IMR-90 (cell line): Measurements from ENCODE around the gene FOXA2. TPM values are rescaled to one million over a fixed set of nuclear protein-coding genes. Genes with fewer than 3 reads are reported as not detected.

ENCODE experiments used
- ATAC-seq: fragments of 200-7000 bp; cut with Tn5 transposase; 2 replicates; pipeline ENCODE4 v1.9.1; 2020; ENCODE audit warnings: low read depth, mild to moderate bottlenecking, moderate library complexity
- BruUV-seq: library from RNA; stranded (reverse); fragments of 400-500 nt; replicated peaks from 2 replicates; lab custom pipeline; 2021; lab: Mats Ljungman, UMichigan
- CTCF ChIA-PET: fragments of 300-600 bp; formaldehyde crosslinking; extraction: SDS; loops from one replicate; lab custom pipeline; 2021; ENCODE audit warnings: antibody characterized with exemption; lab: Yijun Ruan, JAX
- POLR2A ChIA-PET: fragments of 300-600 bp; sonication (Branson Sonifier 250); formaldehyde crosslinking; loops from one replicate; lab custom pipeline; 2022; ENCODE audit warnings: antibody characterized with exemption; ENCODE audit not compliant: unreplicated experiment; lab: Charles Lee
- DNase-seq: peaks from one replicate; pipeline ENCODE4 v3.0.0; 2013
- H2AFZ ChIP-seq: replicated peaks from 2 replicates; pipeline ENCODE3; 2013; ENCODE audit warnings: low read length, mild to moderate bottlenecking; ENCODE audit not compliant: poor library complexity
- H2AK5ac ChIP-seq: 2 replicates; pipeline ENCODE4 v1.6.1; 2013; ENCODE audit warnings: low read depth, low read length, inconsistent platforms
- H2AK9ac ChIP-seq: replicated peaks from 2 replicates; pipeline ENCODE3; 2013; ENCODE audit warnings: mild to moderate bottlenecking, low read depth, low read length, moderate library complexity; ENCODE audit not compliant: poor library complexity
- H2BK120ac ChIP-seq: 2 replicates; pipeline ENCODE4 v1.6.1; 2013; ENCODE audit warnings: low read depth, low read length, inconsistent platforms
- H2BK15ac ChIP-seq: 3 replicates; pipeline ENCODE4 v1.6.1; 2013; ENCODE audit warnings: low read depth, low read length, inconsistent platforms
- H2BK20ac ChIP-seq: 2 replicates; pipeline ENCODE4 v1.6.1; 2013; ENCODE audit warnings: low read depth, mild to moderate bottlenecking, inconsistent platforms, low read length, moderate library complexity
- H2BK5ac ChIP-seq: 2 replicates; pipeline ENCODE4 v1.6.1; 2013; ENCODE audit warnings: mild to moderate bottlenecking, low read depth, low read length, inconsistent platforms; ENCODE audit not compliant: poor library complexity, severe bottlenecking
- H3K14ac ChIP-seq: replicated peaks from 2 replicates; pipeline ENCODE4 v1.6.1; 2013; ENCODE audit warnings: low read depth, low read length, inconsistent platforms
- H3K18ac ChIP-seq: 2 replicates; pipeline ENCODE4 v1.6.1; 2013; ENCODE audit warnings: low read depth, low read length, control low read depth
- H3K23ac ChIP-seq: 2 replicates; pipeline ENCODE4 v1.6.1; 2013; ENCODE audit warnings: low read depth, low read length, inconsistent platforms
- H3K27ac ChIP-seq: 2 replicates; pipeline ENCODE4 v1.5.1; 2013; ENCODE audit warnings: mild to moderate bottlenecking, control low read depth, low read length; ENCODE audit not compliant: insufficient read depth
- H3K27me3 ChIP-seq: 2 replicates; pipeline ENCODE4 v1.6.1; 2013; ENCODE audit warnings: low read length; ENCODE audit not compliant: control insufficient read depth, insufficient read depth
- H3K36me3 ChIP-seq: 2 replicates; pipeline ENCODE4 v1.6.1; 2013; ENCODE audit warnings: low read length, mixed read lengths; ENCODE audit not compliant: control insufficient read depth, insufficient read depth
- H3K4ac ChIP-seq: 2 replicates; pipeline ENCODE4 v1.6.1; 2013; ENCODE audit warnings: low read depth, low read length, inconsistent platforms
- H3K4me1 ChIP-seq: 2 replicates; pipeline ENCODE4 v1.6.1; 2013; ENCODE audit warnings: low read length, mixed read lengths; ENCODE audit not compliant: control insufficient read depth, insufficient read depth
- H3K4me2 ChIP-seq: 2 replicates; pipeline ENCODE4 v1.6.1; 2013; ENCODE audit warnings: low read depth, mild to moderate bottlenecking, control low read depth, low read length, moderate library complexity
- H3K4me3 ChIP-seq: 2 replicates; pipeline ENCODE4 v1.5.1; 2013; ENCODE audit warnings: low read depth, mild to moderate bottlenecking, control low read depth, low read length, moderate library complexity; ENCODE audit not compliant: insufficient read depth
- H3K56ac ChIP-seq: 2 replicates; pipeline ENCODE4 v1.6.1; 2013; ENCODE audit warnings: low read length, inconsistent platforms; ENCODE audit not compliant: insufficient read depth; ENCODE audit errors: extremely low read depth
- H3K79me1 ChIP-seq, 2 experiments: 2 replicates each; pipeline ENCODE4 v1.6.1; 2013; ENCODE audit warnings: low read length in 2 of 2, inconsistent platforms in 1 of 2, low read depth in 1 of 2
- H3K9ac ChIP-seq: 2 replicates; pipeline ENCODE4 v1.6.1; 2013; ENCODE audit warnings: low read depth, low read length, control low read depth
- H3K9me1 ChIP-seq: 2 replicates; pipeline ENCODE4 v1.6.1; 2013; ENCODE audit warnings: low read length, inconsistent platforms; ENCODE audit not compliant: insufficient read depth
- H3K9me3 ChIP-seq: 2 replicates; pipeline ENCODE4 v1.6.1; 2013; ENCODE audit warnings: low read length; ENCODE audit not compliant: control insufficient read depth, insufficient read depth
- H4K20me1 ChIP-seq: 2 replicates; pipeline ENCODE4 v1.6.1; 2013; ENCODE audit warnings: low read length, inconsistent platforms; ENCODE audit not compliant: insufficient read depth
- H4K5ac ChIP-seq: 2 replicates; pipeline ENCODE4 v1.6.1; 2013; ENCODE audit warnings: mild to moderate bottlenecking, low read depth, low read length, control low read depth
- H4K8ac ChIP-seq, 2 experiments: 2 replicates each; pipeline ENCODE4 v1.6.1; 2013; ENCODE audit warnings: low read depth in 2 of 2, low read length in 2 of 2, control low read depth in 1 of 2, inconsistent platforms in 1 of 2
- H4K91ac ChIP-seq: 2 replicates; pipeline ENCODE4 v1.6.1; 2013; ENCODE audit warnings: low read depth, low read length, inconsistent platforms; ENCODE audit not compliant: insufficient read depth
- BHLHE40 ChIP-seq: fragments of 150-350 bp; IDR thresholded peaks from 2 replicates; pipeline ENCODE4 v1.6.1; 2016; ENCODE audit warnings: mild to moderate bottlenecking, low read depth, low read length
- CEBPB ChIP-seq: IDR thresholded peaks from 2 replicates; pipeline ENCODE4 v1.6.1; 2012; ENCODE audit warnings: low read depth, low read length, improper control_type of control experiment
- CHD1 ChIP-seq: IDR thresholded peaks from 2 replicates; pipeline ENCODE4 v1.6.1; 2012; ENCODE audit warnings: low read depth, low read length, improper control_type of control experiment
- CTCF ChIP-seq: conservative IDR thresholded peaks from 2 replicates; pipeline ENCODE4 v1.5.1; 2012; ENCODE audit warnings: mild to moderate bottlenecking, low read depth, low read length, improper control_type of control experiment
- ELK1 ChIP-seq: fragments of 150-350 bp; IDR thresholded peaks from 2 replicates; pipeline ENCODE4 v1.6.1; 2016; ENCODE audit warnings: low read depth, mild to moderate bottlenecking, low read length, moderate library complexity, borderline replicate concordance
- FOS ChIP-seq: fragments of 150-350 bp; IDR thresholded peaks from 2 replicates; pipeline ENCODE4 v1.6.1; 2016; ENCODE audit warnings: low read depth, low read length
- MAFK ChIP-seq: IDR thresholded peaks from 2 replicates; pipeline ENCODE4 v1.6.1; 2012; ENCODE audit warnings: low read depth, low read length, improper control_type of control experiment
- MAZ ChIP-seq: IDR thresholded peaks from 2 replicates; pipeline ENCODE4 v1.6.1; 2012; ENCODE audit warnings: low read depth, mild to moderate bottlenecking, low read length, improper control_type of control experiment, moderate library complexity, borderline replicate concordance
- MXI1 ChIP-seq: IDR thresholded peaks from 2 replicates; pipeline ENCODE4 v1.6.1; 2012; ENCODE audit warnings: low read depth, mild to moderate bottlenecking, low read length, moderate library complexity, borderline replicate concordance
- NFE2L2 ChIP-seq: fragments of 150-350 bp; IDR thresholded peaks from 2 replicates; pipeline ENCODE4 v1.6.1; 2016; ENCODE audit warnings: low read depth, mild to moderate bottlenecking, low read length
- POLR2A ChIP-seq: IDR thresholded peaks from 2 replicates; pipeline ENCODE4 v1.6.1; 2012; ENCODE audit warnings: mild to moderate bottlenecking, low read depth, low read length
- RAD21 ChIP-seq: IDR thresholded peaks from 2 replicates; pipeline ENCODE4 v1.6.1; 2012; ENCODE audit warnings: low read length, improper control_type of control experiment
- RCOR1 ChIP-seq: IDR thresholded peaks from 2 replicates; pipeline ENCODE4 v1.6.1; 2012; ENCODE audit warnings: mild to moderate bottlenecking, low read length, improper control_type of control experiment; ENCODE audit not compliant: insufficient replicate concordance
- RFX5 ChIP-seq: IDR thresholded peaks from 2 replicates; pipeline ENCODE4 v1.8.0; 2012; ENCODE audit warnings: low read depth, mild to moderate bottlenecking, low read length, moderate library complexity
- SMC3 ChIP-seq: fragments of 150-350 bp; IDR thresholded peaks from 2 replicates; pipeline ENCODE4 v1.6.1; 2016; ENCODE audit warnings: low read depth, mild to moderate bottlenecking, antibody characterized with exemption, low read length, moderate library complexity
- USF2 ChIP-seq: fragments of 150-350 bp; IDR thresholded peaks from 2 replicates; pipeline ENCODE4 v1.6.1; 2017; ENCODE audit warnings: mild to moderate bottlenecking, antibody characterized with exemption, low read length, low read depth
- WGBS, 2 experiments: methylation state at CpG; one replicate each; pipeline versions ENCODE4 v1.1.5 to v1.1.7; 2013; ENCODE audit warnings: missing lambda C conversion rate in 2 of 2; ENCODE audit not compliant: insufficient read length in 1 of 2; ENCODE audit errors: extremely low coverage in 2 of 2; 5-methylcytosine and 5-hydroxymethylcytosine counted together
- dilution Hi-C: fragments of 300-500 bp; cut with HindIII; formaldehyde crosslinking; loops from one replicate; pipeline ENCODE4 v1.14.3; 2018; ENCODE audit warnings: low sequenced_read_pairs; ENCODE audit not compliant: unreplicated experiment
- in situ Hi-C: fragments of 300-500 bp; cut with MboI; formaldehyde crosslinking; loops from 3 replicates; pipeline ENCODE4 v1.14.3; 2019; ENCODE audit warnings: low sequenced_read_pairs, inconsistent platforms, mixed read lengths
- intact Hi-C: fragments of 100-400 bp; cut with micrococcal nuclease; formaldehyde crosslinking; loops from 2 replicates; pipeline ENCODE4 v1.10.0; 2022
- polyA plus RNA-seq, 3 experiments: library from polyadenylated mRNA; depleted of rRNA; stranded (reverse); fragments of >200 nt; gene quantifications; 2 replicates each; pipeline ENCODE4 v1.2.3, GENCODE V29; 2012; ENCODE audit warnings: low replicate concordance in 1 of 3
- total RNA-seq: library from RNA; depleted of rRNA; stranded (reverse); fragments of >200 nt; gene quantifications from 2 replicates; pipeline ENCODE4 v1.2.3, GENCODE V29; 2012

FOXA2 gene
- total and polyA plus RNA-seq, 2 of the 4 experiments (the other 2 are of a cell fraction), result not detected

GRCh38 chr20:22569353-22569752 is 15.0 kb downstream of the FOXA2 start:
- H4K20me1 ChIP-seq, result no peaks in the 10 kb centered on the region
- WGBS, 2 experiments, result 0% methylated on average over 4 of the region's 11 CpGs; no CpG with 5 or more reads in 1 of the 2 experiments
- no peak overlapping the region for H2BK120ac ChIP-seq
- no peak overlapping the region for H3K23ac ChIP-seq
- no peak overlapping the region for H2AK9ac ChIP-seq
- no peaks in the 10 kb centered on the region for H3K9me1 ChIP-seq
- H3K9me3 ChIP-seq, result no peaks in the 10 kb centered on the region
- DNase-seq, result no peak
- no peak overlapping the region for H4K91ac ChIP-seq
- intact Hi-C loops (no loop called here), dilution Hi-C loops (no loop called here), in situ Hi-C loops (no loop called here)
- H2AK5ac ChIP-seq, result no peak overlapping the region
- H3K4me3 ChIP-seq, result no peak overlapping the region
- ATAC-seq, result no peak
- no peak overlapping the region for H3K27ac ChIP-seq
- H3K4me1 ChIP-seq, result no peaks in the 10 kb centered on the region
- H2AFZ ChIP-seq, result no peak overlapping the region
- H3K79me1 ChIP-seq, result no peaks in the 10 kb centered on the region
- no peak overlapping the region for H2BK15ac ChIP-seq
- no peak overlapping the region for H3K56ac ChIP-seq
- H3K36me3 ChIP-seq, result no peaks in the 10 kb centered on the region
- no peak overlapping the region for H2BK5ac ChIP-seq
- no peak overlapping the region for H3K18ac ChIP-seq
- H3K14ac ChIP-seq, result no peak overlapping the region
- no peak overlapping the region for H3K4me2 ChIP-seq
- H4K8ac ChIP-seq, result no peak overlapping the region
- CTCF ChIA-PET, result no interaction called here
- no TSS peak for BruUV-seq
- peaks cover 42% of the 10 kb centered on the region for H3K27me3 ChIP-seq
- H3K9ac ChIP-seq, result no peak overlapping the region
- no peak overlapping the region for H3K4ac ChIP-seq
- H2BK20ac ChIP-seq, result no peak overlapping the region
- H4K5ac ChIP-seq, result no peak overlapping the region
- TF ChIP-seq SMC3, result no peak
- no peak for TF ChIP-seq USF2
- no peak for TF ChIP-seq NFE2L2
- no peak for TF ChIP-seq CEBPB
- no peak for TF ChIP-seq ELK1
- no peak for TF ChIP-seq RCOR1
- no peak for TF ChIP-seq CTCF
- TF ChIP-seq RFX5, result no peak
- TF ChIP-seq BHLHE40, result no peak
- TF ChIP-seq MAFK, result no peak
- TF ChIP-seq RAD21, result no peak
- TF ChIP-seq POLR2A, result no peak
- TF ChIP-seq CHD1, result no peak
- no peak for TF ChIP-seq FOS
- TF ChIP-seq MXI1, result no peak
- no peak for TF ChIP-seq MAZ
- POLR2A ChIA-PET, result no interaction called here
